SW480 (cell line): ENCODE measurements around the gene HSPA12B.

ENCODE experiments used
- DNase-seq: peaks from one replicate; pipeline ENCODE4 v3.0.0-alpha.2; 2016; ENCODE audit warnings: low spot score

HSPA12B gene

GRCh38 chr20:3767110-3767426, 34.6 kb downstream of the HSPA12B start:
- no peak for DNase-seq

GRCh38 chr20:3767427-3768341, 35.2 kb downstream of the HSPA12B start, which contains the start of gene ADISSP:
ADISSP (minus strand) TSS chr20:3767753; CDS start chr20:3760100, 7,653 bp downstream.
- peak; percentile 99 for DNase-seq

- DNase-seq, result peak; percentile 89
Measured at GRCh38 chr20:3768342-3769130, 36.1 kb downstream of the HSPA12B start.

- no peak for DNase-seq
Measured at GRCh38 chr20:3771552-3772058, 39.1 kb downstream of the HSPA12B start.

GRCh38 chr20:3775457-3776108, 43.1 kb downstream of the HSPA12B start:
- DNase-seq, result no peak

DNA sequence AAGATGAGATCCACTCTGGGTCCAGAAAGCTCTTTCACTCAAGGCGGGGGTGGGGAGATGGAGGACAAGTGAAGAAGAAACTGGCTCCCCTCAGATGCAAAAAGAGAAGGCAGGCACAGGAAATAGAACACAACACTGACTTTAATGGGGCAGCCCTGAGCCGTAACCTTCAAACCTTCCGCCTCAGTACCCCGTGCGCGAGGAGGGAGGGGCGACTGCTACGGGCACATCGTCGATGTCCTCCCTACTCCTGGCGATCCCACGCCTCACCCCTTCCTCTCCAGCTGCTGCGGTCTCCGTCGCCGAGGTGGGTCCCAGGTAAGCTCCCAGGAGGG, 44.9 kb downstream of the HSPA12B start:
- no peak for DNase-seq

DNA sequence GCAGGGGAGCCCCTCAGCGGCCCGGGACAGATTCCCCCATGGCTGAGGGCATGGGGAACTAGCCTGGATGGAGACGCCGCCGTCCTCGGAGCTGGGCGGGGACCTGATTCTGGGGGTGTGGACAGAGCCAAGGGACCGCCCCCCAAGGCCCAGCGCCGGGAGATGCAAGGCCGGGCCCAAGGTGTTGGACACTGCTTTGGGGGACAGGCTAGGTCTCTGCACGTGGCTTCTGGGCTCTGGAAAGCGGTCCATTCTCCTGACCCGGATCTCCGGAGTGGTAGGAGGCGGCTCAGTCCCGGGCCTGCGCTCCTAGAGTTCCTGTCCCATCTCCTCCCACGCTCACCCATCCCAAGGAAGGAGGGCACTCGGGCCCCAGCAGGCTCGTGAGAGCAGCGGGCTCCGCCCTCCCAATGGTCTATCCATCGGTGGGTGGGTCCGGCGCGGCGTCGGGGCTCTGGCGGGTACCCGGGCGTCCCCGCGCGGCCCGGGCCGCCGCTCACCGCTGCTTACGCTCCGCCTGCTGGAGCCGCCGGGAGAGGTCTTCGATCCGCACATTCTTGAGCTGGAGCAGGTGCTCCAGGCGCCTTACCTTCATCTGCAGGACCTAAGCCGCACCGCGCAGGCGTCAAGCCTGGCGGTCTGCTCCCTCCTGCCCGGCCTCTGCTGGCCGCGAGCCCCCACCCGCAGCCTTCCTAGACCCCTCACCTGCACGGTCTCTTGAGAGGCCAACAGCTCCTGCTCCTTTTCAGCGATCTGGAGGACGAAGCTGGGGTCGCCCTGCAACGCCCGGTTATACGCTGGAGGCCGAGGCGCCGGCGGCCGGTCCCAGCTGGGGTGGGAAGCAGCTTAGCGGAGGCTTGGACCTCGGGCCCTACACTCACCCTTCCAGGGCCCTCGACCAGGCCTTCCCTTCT, 45.5 kb downstream of the HSPA12B start:
- peak; percentile 67 for DNase-seq

DNA sequence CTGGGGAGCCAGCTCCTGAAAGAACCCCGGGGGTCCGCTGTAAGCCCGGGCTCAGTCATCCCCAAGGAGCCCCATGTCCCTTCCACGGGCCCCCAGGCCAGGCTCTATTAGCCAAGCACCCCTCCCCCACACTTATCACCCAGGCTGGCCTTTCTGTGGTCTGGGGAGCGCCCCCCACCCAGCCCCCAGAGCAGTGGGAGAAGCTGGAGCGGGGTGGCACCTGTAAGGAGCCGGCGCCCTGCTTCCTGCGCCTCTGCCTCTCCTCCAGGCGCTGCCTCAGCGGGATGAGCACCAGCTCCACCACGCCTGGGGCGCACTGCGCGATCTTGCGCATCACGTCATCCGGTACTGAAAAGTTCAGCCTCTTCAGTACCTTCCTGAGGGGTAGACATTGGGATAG, 46.5 kb downstream of the HSPA12B start:
- DNase-seq, result no peak

- peak; percentile 98 for DNase-seq
Measured at GRCh38 chr20:3781153-3781910, 48.8 kb downstream of the HSPA12B start, which contains the start of gene SPEF1. SPEF1 (minus strand) TSS chr20:3781448; CDS start chr20:3781287, 161 bp downstream.

- no peak for DNase-seq
Measured at GRCh38 chr20:3782597-3782996, 50.1 kb downstream of the HSPA12B start.

- DNase-seq, result no peak
Measured at GRCh38 chr20:3783068-3783489, 50.6 kb downstream of the HSPA12B start.

DNA sequence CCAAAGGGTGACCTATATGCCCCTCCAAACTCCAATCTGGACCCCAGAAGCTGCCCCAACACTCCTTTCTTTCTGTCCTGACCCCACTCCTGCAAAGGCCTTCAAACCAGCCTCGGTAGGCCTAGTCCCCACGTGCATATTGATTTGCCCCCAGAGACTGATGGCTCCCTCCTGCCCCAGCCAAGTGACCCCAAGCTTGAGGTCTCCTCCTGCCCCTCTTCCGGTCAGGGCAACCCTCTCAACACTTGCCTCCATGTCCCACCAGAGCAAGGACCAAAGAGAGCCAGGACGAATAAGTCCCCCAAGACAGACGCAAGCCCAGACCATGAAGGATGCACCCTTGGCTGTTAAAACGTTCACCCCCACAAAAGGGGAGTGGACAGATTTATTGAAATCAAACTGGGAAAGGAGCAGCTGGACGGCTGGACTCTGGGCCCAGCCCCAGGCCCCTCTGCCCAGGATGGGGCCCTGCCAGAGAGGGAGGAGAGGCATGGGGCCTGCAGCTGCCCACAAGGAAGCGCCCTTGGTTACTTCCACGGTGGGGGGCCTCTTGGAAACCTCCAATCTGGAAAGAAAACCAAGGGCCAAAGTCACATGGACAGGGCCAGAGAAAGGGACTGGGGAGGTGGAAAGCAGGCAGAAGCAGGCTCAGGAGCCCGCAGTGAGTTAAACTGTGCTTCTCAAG, 51.2 kb downstream of the HSPA12B start:
- DNase-seq, result no peak

- DNase-seq, result no peak
Measured at GRCh38 chr20:3784216-3784853, 51.9 kb downstream of the HSPA12B start.

GRCh38 chr20:3784863-3785239, 52.4 kb downstream of the HSPA12B start:
- DNase-seq, result no peak

GRCh38 chr20:3785240-3786125, 53.0 kb downstream of the HSPA12B start:
- DNase-seq, result no peak

DNA sequence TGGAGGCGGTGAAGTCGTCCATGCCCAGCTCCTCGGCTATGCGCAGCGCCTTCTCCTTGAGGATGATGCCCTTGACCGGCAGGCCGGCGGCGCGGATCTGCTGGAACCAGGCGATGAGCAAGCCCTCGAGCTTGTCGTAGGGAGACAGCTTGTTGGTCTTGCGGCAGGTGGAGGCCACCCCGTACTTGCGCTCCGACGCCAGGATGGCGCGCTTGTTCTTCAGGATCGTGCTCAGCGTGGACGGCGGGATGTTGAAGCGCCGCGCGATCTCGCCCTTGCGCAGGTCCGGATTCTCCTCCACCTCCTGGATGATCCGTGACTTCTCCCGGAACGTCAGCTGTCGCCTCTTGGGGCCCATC, 53.6 kb downstream of the HSPA12B start:
- DNase-seq, result peak; percentile 67

GRCh38 chr20:3786665-3787323, 54.3 kb downstream of the HSPA12B start, which contains the start of gene CENPB:
CENPB (minus strand) TSS chr20:3786740; CDS start chr20:3786483, 257 bp downstream.
- peak; percentile 84 for DNase-seq
